Activated T-cell treated with anti-CD3 and anti-CD28 coated beads for 1 hour (primary cell): ENCODE results near the gene SPDYE2.
"Not testable (repeated sequence)": the region's sequence is repeated elsewhere in the genome, so short reads cannot be mapped to it uniquely, and the experiment has no call there.

ENCODE experiments used
- DNase-seq: peaks from one replicate; pipeline ENCODE4 v3.0.0-alpha.2; 2020; ENCODE audit warnings: low read depth

The SPDYE2 gene, protein sequence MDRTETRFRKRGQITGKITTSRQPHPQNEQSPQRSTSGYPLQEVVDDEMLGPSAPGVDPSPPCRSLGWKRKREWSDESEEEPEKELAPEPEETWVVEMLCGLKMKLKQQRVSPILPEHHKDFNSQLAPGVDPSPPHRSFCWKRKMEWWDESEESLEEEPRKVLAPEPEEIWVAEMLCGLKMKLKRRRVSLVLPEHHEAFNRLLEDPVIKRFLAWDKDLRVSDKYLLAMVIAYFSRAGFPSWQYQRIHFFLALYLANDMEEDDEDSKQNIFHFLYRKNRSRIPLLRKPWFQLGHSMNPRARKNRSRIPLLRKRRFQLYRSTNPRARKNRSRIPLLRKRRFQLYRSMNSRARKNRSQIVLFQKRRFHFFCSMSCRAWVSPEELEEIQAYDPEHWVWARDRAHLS

DNA sequence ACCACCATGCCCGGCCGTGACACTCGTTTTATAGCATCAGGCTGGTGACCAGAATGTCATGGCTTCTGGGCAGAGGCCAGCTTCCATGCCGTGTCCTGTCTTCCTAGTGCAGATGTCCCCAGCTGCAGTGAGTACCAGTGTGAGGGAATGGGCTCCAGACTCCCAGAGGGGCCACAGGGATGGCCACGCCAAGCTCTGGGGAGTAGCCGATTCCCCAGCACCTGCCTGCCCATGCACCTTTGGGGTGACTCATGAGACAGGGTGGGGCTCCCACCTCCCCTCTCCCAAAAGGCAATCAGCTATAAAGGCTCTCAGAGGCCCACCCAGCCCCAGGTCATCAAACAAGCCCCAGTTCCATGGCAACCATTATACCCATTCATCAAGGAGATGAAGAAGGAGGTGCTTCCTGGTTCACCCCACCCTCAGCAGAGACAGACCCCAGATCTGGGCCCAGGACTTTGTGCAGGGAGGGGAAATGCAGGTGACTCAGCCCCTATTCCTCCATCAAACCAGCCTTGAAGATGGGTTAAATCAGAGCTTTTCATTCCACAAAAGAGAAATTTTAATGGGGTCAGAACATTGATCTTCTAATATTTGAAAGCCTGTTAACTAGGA, at the start of gene SPDYE2:
Gene SPDYE2, plus strand, starts transcription at position 419 of the 615 bp plus-strand sequence. CDS start 2,030 bp downstream, outside the sequence.
- not testable (repeated sequence) for DNase-seq

DNA sequence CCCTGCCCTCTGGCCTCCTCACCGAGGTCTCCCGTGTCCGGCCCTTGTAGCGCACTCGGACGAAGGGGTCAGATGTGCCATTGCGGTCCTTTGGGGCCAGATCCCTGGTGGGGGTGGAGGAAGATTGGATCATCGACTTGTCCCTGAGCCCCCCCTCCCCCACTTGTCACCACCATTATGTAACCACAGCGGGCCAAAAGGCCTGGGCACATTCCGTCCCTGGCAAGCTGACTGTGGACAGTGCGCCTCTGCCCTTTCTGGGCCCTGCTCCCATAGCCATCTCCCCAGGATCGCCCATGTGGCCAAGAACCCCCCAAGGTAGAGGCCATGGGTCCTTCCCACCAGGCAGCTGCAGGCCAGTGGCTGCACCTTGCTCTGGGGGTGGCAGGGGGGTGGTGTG, 47.9 kb upstream of the SPDYE2 start:
- DNase-seq: not testable (repeated sequence)

DNA sequence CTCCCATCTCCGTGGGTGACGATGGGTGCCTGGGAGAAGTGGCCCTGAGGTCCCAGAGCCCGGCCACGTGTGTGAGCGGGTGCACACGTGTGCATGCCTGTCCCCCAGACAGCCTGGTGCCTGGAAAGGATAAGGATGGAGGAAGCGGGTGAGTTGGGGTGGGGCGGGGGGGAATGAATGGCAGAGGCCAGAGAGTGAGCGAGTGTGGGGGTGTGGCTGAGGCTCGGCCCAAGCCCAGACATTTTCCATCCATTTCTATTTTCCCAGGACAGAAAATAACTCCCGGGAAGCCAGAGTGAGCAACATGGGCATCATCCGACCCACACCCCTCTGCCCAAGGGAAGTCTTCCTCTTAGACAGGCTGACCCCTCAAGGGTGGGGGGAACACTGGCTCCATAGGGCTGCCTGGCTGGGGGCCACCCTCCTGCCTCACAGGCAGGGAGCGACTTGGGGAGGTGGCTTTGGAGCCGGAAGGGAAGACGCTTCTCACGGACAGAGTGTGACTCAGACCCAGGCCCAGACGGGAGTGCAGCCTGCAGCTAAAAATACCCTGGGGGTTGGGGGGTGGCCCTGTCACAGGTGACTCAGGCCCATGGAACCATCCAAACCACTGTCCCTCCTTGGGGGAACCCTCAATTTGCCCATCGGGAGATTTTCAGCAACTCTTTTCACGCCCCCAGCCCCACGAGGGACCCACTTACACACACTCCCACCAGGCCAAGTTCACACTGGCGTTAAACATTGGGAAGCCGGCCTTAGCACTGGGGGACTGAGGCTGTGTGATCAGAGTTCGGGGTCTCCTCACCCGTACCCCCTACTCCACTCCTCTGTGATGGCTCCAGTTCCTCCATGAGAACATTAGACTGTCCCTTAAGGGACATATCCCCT, 45.5 kb upstream of the SPDYE2 start:
- DNase-seq: not testable (repeated sequence)

GRCh38 chr7:102507410-102508088, 43.5 kb upstream of the SPDYE2 start:
- DNase-seq: not testable (repeated sequence)

DNA sequence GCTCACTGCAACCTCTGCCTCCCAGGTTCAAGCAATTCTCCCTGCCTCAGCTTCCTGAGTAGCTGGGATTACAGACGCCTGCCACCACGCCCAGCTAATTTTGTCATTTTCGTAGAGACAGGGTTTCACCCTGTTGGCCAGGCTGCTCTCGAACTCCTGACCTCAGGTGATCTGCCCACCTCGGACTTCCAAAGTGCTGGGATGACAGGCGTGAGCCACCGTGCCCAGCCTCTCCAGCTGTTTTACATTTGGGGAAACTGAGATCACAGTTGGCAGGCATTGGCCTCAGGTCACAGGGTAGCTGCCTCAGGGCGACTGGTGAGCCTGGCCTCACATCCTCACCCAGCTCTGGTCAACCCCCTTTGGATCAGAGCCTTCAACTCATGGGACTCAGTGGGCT, 40.5 kb upstream of the SPDYE2 start:
- not testable (repeated sequence) for DNase-seq

- not testable (repeated sequence) for DNase-seq
Measured at GRCh38 chr7:102511860-102512522, 39.0 kb upstream of the SPDYE2 start.

- not testable (repeated sequence) for DNase-seq
Measured at GRCh38 chr7:102512642-102513221, 38.3 kb upstream of the SPDYE2 start.

GRCh38 chr7:102514881-102515721, 35.9 kb upstream of the SPDYE2 start:
- DNase-seq: not testable (repeated sequence)

- DNase-seq: not testable (repeated sequence)
Measured at GRCh38 chr7:102515889-102516288, 35.1 kb upstream of the SPDYE2 start.

DNA sequence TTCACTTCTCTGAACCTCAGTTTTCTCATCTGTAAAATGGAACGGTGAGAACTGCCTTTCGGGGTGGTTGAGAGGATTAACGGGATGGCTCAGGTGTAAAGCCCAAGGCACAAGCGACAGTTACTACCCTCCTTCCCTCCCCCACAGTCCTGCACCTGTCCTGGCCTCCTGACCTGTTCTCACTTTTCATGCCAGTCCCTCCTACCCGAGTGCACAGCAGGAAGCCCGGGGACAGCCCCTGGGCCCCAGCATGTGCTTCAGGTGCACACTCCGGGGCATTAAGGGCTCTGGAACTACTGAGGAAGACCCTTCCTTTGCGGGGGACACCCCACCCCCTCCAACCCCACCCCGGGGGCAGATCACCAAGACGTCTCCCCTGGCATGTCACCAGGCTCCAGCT, 34.1 kb upstream of the SPDYE2 start:
- DNase-seq: not testable (repeated sequence)

DNA sequence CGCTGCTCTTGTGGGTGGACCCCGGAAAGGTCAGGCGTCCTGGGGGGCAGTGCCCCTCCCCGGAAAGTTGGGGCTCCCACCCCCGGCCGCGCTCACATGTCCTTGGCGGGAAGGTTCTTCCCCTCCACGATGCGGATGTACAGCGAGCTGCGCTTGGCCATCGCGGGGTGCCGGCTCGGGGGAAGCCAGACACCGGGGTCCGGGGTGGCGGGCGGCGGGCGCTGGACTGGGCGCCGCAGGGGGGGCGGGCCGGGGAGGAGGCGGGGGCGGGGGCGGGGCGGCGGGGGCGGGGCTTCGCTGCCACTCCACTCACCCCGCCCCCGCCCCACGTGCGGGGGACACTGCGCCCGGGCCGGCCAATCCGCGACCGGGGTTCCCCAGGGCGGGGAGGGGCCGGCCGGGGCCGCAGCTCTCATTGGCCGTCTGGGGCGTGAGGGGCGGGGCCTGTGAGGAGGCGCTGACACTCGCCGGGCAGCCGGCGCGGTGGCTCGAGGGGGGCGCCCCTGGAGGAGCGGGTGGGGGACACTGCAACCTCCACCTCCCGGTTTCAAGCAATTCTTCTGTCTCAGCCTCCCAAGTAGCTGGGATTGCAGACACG, 33.4 kb upstream of the SPDYE2 start, which contains the start of gene RASA4B:
Gene RASA4B, minus strand, starts transcription at position 228 of the 598 bp plus-strand sequence. Its CDS starts 67 bp downstream, at position 161.
- not testable (repeated sequence) for DNase-seq

- not testable (repeated sequence) for DNase-seq
Measured at GRCh38 chr7:102520797-102521196, 30.2 kb upstream of the SPDYE2 start.

GRCh38 chr7:102524803-102525202, 26.2 kb upstream of the SPDYE2 start:
- DNase-seq: not testable (repeated sequence)

GRCh38 chr7:102527182-102527581, 23.8 kb upstream of the SPDYE2 start:
- DNase-seq: not testable (repeated sequence)

DNA sequence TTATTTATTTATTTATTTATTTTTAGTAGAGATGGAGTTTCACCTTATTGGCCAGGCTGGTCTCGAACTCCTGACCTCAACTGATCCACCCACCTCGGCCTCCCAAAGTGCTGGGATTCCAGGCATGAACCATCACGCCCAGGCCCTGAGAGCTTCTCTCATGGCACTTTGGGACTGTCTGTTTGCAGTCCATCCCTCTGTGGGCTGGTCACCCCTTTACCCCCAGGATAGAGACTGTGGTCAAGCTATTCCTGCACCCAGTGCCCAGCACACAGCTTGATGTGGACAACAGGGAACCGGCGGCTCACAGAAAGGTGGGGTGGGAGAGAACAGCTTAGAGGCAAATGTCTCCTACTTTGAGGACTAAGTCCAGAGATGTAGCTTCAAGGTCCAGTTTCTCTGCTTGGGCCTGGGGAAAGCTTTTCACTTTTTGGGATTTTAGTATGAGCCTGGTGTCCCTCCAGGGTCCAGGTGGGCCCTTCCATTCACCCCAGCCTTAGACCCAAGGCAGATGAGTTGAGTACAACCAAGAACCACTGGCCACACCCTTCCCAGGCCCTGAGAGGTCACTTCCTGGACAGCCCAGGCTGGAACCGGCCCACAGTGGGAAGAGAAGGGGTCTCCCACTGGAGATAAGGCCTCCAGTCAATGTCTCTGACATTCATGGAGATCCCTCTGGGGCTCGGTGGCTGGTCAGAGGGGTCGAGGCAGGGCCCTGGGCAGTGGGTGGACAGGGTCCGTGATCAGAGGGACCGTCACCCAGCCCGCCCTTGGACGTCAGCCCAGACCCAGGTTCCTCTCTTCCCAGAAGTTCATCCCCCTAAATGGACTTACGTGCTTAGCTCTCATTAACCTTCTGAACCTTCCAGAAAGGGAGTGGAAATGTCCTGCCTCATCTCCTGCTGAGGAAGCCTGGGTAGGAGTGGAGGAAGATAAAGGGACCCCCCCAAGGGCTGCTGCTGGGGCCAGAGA, 22.9 kb upstream of the SPDYE2 start:
- not testable (repeated sequence) for DNase-seq

DNA sequence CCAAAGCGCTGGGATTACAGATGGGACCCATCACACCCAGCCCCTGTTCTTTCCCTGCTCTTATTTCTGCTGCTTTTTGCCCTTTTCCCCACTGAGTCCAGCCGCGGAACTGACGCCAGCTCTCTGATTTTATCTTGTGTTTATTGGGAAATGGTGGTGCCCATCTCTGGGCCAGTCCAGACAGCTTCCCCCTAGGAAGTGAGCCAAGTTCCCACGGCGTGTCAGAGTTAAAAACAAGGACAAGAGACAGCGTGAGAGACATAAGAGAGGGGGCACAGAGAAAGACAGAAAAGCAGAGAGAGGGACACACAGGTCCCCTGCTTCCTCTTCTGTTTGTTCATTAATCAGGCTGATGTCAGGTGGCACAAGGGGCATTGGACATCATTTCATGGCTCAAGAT, 19.4 kb upstream of the SPDYE2 start:
- not testable (repeated sequence) for DNase-seq

GRCh38 chr7:102532127-102532526, 18.9 kb upstream of the SPDYE2 start:
- not testable (repeated sequence) for DNase-seq

- not testable (repeated sequence) for DNase-seq
Measured at GRCh38 chr7:102535062-102535615, 15.9 kb upstream of the SPDYE2 start.
